Measurements from ENCODE around the gene CYFIP1.

The CYFIP1 gene

DNA sequence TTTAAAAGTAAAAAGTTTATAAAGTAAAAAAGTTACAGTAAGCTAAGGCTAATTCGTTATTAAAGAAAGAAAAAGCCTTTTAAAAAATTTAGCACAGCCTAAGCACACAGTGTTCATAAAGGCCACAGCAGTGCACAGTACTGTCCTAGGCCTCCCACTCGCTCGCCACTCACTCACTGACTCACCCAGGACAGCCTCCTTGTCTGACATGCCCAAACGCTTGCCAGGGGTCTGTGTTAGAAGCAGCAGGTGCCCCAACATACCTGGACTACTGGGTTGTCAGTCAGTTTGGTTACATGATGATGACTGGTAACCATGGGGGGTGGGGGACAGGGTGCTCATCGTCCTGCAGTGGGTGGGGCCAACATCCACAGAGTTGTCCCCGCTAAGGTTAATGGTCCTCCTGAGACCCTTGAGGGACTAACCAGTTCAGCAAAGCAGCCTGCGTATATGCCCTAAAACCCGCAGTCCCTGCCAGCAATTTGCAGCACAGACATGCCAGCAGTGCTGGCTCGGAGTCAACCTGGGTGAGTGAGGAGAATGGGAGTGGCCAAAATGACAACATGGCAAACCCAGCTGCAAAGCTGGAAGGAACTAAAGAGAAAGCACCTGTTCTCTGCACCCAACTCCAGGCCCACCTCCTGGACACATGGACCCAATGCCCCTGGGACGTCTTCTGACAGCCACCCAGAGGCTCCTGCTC, 49.2 kb downstream of the CYFIP1 start:
- H3K4me3 ChIP-seq (ENCODE audit: low read depth, low read length) = no peak overlapping the region
- TF ChIP-seq CTCF (IDR thresholded peaks at IDR 0.05; ENCODE audit: borderline replicate concordance, insufficient read depth, low read depth, low read length) = no peak

GRCh38 chr15:22927761-22928160, 52.4 kb downstream of the CYFIP1 start:
- no peak overlapping the region for H3K4me3 ChIP-seq (ENCODE audit: low read depth, low read length)
- TF ChIP-seq CTCF (IDR thresholded peaks at IDR 0.05; ENCODE audit: borderline replicate concordance, insufficient read depth, low read depth, low read length) = no peak

DNA sequence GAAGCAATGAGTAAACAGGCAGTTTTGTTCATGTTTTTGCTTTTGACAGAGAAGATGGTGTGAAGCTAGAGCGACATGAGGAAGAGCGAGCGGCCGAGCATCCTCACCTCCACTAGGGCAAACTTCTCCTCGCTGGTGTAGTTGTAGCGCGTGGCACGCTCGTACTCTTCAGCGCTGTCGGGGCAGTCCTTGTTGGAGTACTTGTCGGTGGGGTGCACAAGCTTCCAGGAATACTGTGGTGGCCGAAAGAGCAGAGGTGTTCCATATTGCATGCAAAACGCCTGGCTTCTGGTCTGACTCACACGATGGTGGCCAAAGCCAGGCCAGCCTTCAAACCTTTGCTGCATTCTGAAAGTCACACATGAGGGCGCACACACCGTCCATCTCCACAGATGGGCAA, 54.3 kb downstream of the CYFIP1 start:
- TF ChIP-seq CTCF (IDR thresholded peaks at IDR 0.05; ENCODE audit: borderline replicate concordance, insufficient read depth, low read depth, low read length) = no peak
- no peak overlapping the region for H3K4me3 ChIP-seq (ENCODE audit: low read depth, low read length)

- TF ChIP-seq CTCF (IDR thresholded peaks at IDR 0.05; ENCODE audit: borderline replicate concordance, insufficient read depth, low read depth, low read length) = no peak
- H3K4me3 ChIP-seq (ENCODE audit: low read depth, low read length) = no peak overlapping the region
Observed at GRCh38 chr15:22922003-22922402, 58.2 kb downstream of the CYFIP1 start.

- TF ChIP-seq CTCF (IDR thresholded peaks at IDR 0.05; ENCODE audit: borderline replicate concordance, insufficient read depth, low read depth, low read length) = no peak
- no peak overlapping the region for H3K4me3 ChIP-seq (ENCODE audit: low read depth, low read length)
Observed at GRCh38 chr15:22919171-22919570, 61.0 kb downstream of the CYFIP1 start.

DNA sequence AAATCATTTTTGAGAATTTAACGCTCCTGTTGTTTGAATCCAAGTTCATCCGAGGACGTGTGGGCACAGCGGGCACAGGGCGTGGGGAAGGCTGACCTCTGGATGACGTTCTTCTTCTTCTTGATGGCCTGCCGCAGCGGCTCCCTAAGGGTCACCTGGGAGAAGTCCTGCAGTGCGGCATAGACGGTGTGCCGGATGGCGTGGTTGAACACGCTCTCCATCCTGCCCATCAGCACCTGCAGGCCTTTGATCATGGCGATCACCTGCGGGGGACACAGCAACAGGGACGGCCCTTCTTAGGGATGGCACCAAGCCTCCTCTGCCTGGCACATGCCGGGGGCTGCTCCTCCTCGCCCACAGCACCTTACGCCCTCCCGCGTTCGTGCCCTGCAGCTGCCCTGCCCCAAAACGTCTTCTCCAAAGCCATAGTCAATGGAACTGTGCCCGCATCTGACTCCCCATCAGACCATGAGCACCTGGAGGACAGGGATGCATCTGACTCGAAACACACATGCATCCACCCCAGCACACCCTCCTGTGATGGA, 61.5 kb downstream of the CYFIP1 start:
- TF ChIP-seq CTCF (IDR thresholded peaks at IDR 0.05; ENCODE audit: borderline replicate concordance, insufficient read depth, low read depth, low read length) = no peak
- H3K4me3 ChIP-seq (ENCODE audit: low read depth, low read length) = no peak overlapping the region

GRCh38 chr15:22918056-22918455, 62.1 kb downstream of the CYFIP1 start:
- no peak overlapping the region for H3K4me3 ChIP-seq (ENCODE audit: low read depth, low read length)
- no peak for TF ChIP-seq CTCF (IDR thresholded peaks at IDR 0.05; ENCODE audit: borderline replicate concordance, insufficient read depth, low read depth, low read length)
